Sciatic nerve (tissue), 2 donors: Measurements from ENCODE around the gene TMEM203. TPM values are rescaled to one million over a fixed set of nuclear protein-coding genes. Genes with fewer than 3 reads are reported as not detected.

ENCODE experiments used
- ATAC-seq: fragments of 200-7000 bp; cut with Tn5 transposase; one replicate; pipeline ENCODE4 v1.9.1; 2020; ENCODE audit warnings: mild to moderate bottlenecking, moderate library complexity
- DNase-seq: peaks from one replicate; pipeline ENCODE4 v3.0.0-alpha.2; 2020; ENCODE audit warnings: low spot score
- intact Hi-C: fragments of 100-400 bp; cut with DNase I; formaldehyde crosslinking; loops from one replicate; pipeline ENCODE4 v1.14.2; 2022
- total RNA-seq: library from RNA; stranded (reverse); fragmentation: NEBNext Ultra II Directional; extraction: Animal tissue kit (Norgen Biotek cat#: 25700); gene quantifications from one replicate; pipeline ENCODE4 v1.2.1, GENCODE V29; 2021
- donor health status: DM: no; HTN: no; CAD: no.
- donor health status: DM: no; HTN: no; CAD: no.

TMEM203 gene
- total RNA-seq, 1 donor from 2014 or later = 25.6 TPM

DNA sequence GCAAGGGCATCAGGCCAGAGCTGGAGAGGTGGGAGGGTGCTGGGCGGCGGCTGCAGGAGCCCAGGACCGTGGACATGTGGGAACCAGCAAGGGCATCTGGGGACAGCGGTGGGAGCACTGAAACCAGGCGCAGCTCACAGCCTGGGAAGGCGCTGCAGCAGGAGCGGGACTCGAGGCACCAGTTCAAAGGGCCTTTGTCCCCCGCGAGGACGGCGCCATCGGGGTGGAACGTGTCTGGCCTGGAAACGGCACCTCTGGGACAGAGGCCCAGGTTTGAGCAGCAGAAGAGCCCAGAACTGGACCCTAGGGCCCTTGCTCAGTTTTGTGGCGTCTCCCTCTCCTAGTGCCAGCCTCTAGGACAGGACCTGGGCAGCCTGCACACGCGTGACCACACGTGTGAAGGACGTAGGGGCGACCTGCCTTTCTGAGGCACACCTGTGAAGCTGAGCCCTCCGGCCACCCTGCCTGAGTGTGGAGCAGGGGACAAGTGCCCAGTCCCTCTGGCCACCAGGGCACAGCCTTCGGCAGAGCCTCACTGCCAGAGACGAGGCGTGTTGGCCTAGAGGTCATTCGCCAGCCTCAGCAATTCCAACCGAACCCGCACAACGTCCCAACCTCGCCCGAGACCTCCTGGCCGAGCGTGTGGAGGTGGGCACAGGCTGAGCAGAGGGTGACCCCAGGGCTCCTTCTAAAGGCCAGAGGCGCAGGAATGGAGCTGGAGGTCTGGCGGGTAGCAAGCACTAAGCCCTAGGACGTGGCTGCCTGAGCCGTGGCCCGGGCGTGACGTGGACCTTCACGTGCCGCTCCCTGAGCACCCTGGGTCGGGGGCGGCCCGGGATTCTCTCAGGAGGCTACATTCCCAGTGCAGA, 31.4 kb downstream of the TMEM203 start:
- DNase-seq (no peak), ATAC-seq (no peak)
- intact Hi-C loops = no loop called here

DNA sequence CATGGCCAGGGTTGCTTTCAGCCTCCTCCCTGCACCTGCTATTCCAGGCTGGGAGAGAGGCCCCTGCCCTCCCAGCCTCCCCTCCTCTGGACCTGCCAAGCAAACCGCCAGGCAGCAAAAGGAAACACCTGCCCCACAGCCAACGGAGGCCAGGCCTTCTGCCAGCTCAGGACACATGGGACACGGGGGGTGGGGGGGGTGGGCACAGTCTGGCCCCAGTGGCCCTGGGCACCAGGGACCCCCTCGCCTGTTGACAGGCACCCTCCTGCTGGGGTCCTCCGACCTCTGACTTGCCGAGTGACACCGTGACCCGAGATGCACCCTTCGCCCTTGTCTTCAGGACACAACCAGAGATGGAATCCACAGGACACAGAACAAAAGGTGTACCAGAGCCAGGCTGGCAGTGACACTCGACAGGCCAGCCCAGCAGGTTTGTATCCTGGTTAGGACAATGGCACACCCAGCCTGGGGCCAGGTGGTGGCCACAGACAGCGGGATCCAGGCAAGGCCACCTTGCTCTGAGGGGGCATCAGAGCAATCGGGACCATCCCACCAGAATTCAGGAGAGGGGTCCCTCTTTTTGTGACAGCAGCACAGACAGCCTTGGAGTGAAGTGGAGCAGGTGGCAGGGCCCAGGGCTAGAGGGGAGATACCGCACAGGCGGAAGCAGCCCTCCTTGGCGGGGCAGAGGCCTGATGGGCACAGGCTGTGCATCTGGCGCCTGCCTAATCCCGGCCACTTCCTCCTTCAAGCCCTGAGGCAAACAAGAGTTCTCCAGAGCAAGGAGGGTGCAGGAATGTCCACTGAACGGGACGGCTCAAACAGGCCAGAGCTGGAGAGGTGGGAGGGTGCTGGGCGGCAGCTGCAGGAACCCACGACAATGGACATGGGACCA, 32.3 kb downstream of the TMEM203 start:
- ATAC-seq = no peak
- no peak for DNase-seq
- intact Hi-C loops = no loop called here

DNA sequence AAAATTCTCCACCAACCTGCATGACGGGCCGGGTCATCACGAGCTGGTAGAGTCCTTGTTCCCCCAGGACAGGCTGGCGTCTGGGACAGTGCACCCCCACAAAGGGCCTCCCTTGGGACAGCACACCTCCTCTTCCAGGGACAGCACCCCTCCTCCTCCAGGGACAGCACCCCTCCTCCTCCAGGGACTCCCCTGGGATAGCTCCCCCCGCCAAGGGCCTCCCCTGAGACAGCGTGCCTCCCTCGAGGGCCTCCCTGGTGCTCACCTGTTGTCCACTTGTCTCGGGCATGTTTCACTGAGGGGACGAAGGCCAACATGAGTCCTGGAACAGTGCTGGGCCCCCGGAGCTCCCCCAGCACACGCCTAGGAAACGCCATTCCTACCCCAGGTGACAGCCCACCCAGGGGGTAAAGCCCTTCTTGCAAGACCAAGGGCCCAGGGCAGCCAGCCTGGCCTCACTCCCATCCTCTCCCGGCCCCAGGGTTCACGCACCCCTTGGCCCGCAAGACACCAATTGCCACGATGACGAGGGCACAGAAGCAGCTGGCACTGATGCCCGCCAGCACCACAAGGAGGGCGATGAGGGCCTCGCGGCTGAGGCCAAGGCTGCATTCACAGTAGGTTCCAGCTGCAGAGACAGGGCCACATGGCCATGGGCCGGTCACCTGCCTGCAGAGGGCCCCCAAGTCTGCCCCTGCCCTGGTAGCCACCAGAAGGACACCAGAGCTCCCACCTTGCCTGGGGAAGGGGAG, 34.1 kb downstream of the TMEM203 start:
- intact Hi-C loops = no loop called here
- no peak for DNase-seq
- ATAC-seq = no peak

DNA sequence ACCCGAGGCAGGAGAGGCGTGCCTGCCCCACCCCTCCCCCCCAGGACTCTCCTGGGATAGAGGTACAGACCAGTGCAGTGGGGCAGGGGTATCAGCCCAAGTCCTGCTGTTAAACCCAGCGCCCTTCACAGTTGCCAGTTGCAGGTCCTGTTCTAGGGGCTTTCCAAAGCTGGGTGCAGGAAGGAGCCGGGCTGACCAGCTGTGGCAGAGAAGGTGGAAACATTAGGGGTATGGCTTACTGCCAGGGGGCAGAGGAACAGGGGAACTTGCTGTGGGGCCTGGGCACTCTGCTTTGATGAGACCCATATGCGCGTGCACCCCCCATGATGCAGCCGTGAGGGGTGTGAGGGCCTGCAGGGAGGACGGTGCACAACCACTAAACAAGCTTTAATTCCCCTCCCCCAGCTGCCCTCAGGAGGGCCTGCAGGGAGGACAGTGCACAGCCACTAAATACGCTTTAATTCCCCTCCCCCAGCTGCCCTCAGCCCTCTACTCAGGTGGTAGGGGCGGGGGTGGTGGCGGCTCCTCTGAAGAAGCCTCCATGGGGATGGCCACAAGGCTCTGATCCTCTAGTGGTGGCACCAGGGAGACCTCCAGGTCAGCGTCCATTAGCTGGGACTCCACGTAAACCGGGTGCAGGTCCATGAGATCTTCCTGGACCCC, 34.8 kb downstream of the TMEM203 start:
- intact Hi-C loops = no loop called here
- DNase-seq (no peak), ATAC-seq (no peak)

DNA sequence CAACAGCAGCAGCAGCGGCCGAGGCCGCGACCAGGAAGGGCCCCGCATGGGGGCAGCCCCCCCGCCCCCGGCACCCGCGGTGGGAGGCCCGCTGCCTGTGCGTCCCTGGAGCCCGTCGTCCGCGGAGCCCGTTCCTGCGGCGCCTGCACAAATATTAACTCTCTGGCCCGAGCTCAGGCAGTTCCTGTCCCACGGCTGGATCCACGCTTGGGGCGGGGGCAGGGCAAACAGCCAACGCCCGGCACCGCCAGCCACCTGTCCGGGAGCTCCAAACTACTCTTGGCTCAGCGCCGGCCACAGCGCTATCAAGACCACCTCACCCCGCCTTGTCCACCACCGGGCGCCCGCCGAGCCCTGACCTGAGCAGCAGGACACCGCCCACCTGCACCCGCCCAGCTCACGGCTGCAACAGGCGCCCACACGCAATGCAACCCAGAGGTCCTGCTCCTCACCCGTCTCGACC, 35.5 kb downstream of the TMEM203 start, which contains the start of gene LRRC26:
LRRC26 (minus strand) TSS at position 156 of the 463 bp plus-strand sequence; CDS start at position 48, 108 bp downstream.
- DNase-seq = no peak
- no peak for ATAC-seq
- intact Hi-C loops = no loop called here

DNA sequence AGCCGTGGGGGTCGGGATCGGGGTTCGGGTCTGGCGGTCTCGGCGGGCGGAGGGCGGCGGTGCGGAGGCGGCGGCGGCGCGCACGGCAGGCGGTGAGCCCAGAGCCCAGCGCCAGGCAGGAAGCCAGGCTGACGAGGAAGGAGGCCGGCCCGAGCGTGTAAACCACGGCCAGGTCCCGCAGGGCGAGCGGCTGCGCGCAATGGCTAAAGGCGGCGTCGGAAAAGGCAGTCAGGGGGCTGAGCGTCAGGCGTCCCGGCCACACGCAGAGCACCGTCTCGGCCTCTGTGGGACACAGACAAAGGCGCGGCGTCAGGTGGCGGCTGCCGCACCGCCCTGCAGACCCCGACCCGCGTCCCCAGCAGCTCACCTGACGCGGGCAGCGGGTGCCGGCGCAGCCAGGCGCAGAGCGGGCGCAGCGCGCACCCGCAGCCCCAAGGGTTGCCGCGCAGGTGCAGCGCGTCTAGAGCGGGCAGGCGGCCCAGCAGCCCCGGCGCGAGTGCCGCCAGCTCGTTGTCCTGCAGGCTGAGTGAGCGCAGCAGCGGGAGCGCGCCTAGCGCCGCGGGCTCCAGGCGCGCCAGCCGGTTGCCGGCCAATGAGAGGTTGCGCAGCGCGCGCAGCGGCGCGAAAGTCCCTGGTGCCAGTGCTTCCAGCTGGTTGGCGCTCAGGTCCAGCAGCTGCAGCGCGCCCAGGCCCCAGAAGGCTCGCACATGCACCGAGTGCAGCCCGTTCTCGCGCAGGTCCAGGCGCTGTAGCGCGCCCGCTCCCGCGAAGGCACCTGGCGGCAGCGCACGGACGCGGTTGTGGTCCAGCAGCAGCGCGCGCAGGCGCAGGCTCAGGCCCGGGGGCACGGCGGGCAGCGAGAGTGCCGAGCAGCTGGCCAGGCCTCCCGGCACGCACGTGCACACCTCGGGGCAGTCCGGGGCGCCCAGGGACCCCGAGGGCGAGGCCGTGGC, 36.3 kb downstream of the TMEM203 start:
- intact Hi-C loops = no loop called here
- ATAC-seq = no peak
- no peak for DNase-seq

DNA sequence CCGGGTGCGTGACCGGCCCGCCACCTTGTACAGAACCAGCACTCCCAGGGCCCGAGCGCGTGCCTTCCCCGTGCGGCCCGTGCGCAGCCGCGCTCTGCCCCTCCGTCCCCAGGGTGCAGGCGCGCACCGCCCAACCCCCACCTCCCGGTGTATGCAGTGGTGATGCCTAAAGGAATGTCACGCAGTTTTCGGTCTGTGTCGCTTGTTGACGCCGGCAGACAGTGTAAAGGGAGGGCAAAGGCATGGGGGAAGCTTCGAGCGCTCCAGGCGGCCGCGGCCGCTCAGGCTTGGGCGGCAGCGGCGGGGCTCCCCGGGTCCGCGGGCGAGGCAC, 36.9 kb downstream of the TMEM203 start:
- ATAC-seq = no peak
- intact Hi-C loops = no loop called here
- no peak for DNase-seq

DNA sequence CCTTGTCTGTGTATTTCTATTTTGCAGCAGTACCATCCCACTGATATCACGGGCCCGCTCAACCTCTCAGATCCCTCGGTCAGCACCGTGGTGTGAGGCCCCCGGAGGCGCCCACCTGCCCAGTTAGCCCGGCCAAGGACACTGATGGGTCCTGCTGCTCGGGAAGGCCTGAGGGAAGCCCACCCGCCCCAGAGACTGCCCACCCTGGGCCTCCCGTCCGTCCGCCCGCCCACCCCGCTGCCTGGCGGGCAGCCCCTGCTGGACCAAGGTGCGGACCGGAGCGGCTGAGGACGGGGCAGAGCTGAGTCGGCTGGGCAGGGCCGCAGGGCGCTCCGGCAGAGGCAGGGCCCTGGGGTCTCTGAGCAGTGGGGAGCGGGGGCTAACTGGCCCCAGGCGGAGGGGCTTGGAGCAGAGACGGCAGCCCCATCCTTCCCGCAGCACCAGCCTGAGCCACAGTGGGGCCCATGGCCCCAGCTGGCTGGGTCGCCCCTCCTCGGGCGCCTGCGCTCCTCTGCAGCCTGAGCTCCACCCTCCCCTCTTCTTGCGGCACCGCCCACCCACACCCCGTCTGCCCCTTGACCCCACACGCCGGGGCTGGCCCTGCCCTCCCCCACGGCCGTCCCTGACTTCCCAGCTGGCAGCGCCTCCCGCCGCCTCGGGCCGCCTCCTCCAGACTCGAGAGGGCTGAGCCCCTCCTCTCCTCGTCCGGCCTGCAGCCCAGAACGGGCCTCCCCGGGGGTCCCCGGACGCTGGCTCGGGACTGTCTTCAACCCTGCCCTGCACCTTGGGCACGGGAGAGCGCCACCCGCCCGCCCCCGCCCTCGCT, 37.5 kb downstream of the TMEM203 start:
- intact Hi-C loops = no loop called here
- no peak for DNase-seq

DNA sequence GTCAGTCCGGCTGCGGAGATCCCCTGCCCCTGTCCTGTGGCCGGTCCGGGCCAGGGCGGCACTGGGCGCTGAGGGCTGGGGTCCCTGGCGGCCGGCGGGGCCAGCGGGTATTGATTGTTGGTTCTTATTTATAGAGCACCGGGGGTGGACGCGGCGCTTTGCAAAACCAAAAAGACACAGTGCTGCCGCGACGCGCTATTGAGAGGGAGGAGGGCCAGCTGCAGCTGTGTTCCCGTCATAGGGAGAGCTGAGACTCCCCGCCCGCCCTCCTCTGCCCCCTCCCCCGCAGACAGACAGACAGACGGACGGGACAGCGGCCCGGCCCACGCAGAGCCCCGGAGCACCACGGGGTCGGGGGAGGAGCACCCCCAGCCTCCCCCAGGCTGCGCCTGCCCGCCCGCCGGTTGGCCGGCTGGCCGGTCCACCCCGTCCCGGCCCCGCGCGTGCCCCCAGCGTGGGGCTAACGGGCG, 38.1 kb downstream of the TMEM203 start:
- intact Hi-C loops = no loop called here
- ATAC-seq = no peak
- DNase-seq = no peak

More for the DNA sequence above, 37.5 kb downstream of the TMEM203 start:
- ATAC-seq = no peak

DNA sequence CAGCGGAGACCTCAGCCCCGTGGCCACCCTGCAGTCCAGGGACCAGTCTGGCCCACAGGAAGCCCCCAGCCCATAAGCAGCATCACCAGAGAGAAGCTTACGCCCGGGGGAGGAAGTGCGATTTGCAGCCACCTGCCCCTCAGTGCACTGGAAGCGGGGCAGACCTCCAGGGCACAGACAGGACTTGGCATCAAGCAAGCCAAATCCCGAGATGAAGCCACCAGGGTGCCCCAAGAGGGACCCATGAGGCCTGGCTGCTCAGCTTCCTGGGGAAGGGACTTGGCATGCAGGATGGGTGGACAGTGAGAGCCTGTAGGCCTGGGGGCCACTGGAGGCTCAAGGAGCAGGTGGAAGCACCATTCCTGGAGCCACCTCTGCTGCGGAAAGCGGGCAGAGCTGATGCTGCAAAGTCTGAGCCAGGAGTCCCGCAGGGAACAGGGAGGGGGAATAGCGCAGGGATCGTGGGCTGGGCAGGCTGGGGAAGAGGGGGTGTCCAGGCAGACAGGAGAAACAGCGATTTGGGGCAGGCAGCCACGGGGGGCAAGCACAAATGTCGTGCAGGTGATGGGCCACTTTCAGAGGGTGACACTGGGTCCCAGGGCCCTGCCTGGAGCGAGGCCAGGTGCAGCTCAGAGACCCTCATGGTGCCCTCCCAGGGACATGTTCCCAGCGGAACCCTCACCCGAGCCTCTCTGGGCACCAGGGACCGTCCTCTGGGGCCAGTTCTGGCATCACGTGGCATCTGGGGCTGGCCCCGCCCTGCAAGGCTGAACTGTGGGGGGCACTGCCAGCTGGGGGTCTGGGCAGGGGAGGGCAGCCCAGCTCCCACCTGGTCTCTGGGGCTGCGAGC, 38.8 kb downstream of the TMEM203 start:
- no peak for DNase-seq
- intact Hi-C loops = no loop called here
- no peak for ATAC-seq

DNA sequence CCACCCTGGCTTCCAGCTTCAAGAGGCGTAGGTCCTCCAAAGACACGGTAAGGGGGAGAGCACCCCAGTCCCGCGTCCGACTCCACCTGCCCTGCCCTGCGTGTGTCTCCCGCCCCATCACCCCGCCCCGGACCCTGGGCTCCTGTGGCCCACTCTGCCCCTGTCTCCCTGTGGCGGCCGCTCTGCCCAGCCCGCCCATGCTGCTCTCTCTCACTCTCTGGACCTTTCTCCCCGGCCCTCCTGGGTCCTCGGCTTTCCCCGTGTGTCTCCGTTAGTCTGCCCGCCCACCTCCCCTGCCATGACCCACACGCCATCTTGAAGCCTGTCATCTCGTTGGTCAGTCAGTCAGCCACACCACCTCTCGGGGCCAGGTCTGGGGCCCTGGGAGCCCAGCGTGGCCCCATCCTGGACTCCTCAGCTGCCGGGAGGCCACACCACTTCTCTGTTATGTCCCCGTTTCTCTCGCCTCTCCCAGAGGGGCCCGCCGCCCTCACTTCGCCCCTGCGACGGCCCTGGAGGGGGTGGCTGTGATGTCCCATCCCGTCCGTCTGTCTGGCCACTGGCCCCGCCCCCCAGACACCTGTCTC, 40.1 kb downstream of the TMEM203 start:
- ATAC-seq = no peak
- intact Hi-C loops = no loop called here
- DNase-seq = no peak

DNA sequence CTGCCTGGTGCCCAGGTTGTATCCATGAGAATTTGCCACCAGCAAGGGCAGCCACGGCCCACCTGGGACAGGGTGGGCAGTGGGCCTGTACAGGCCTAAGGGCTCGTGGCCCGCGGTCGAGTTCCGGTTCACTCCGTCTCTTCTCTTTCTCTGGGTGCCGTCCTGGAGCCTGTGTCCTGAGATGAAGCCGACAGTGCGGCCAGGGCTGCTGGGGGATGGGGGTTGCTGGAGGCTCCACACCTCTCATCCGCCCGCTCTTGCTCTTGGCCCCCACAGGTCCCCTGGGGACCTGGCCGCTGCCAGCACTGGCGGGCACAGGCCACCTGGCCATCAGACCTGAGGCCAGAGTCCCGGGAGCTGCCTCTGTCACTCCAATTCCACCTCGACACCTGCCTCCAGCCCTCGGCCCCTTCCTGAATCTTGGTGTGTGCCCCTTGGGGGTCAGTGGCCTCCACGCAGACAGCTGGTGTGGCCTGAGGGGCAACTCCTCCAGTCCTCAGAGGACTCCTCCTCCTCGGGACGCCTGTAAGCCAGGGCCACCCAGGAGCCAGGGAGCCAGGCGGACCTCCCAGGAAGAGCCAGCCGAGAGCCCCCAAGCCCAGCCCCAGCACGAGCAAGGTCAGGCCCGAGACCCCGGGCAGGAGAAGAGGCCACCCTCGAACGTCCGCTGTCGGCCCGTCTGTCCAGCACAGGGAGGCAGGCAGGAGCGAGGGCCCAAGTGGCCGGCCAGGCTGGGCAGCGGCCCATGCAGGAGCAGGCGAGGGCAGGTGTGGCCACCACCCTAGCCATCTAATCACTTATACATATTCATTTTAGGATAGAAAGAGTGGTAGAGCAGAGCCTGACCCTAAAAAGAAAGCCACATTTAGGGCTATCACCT, 40.8 kb downstream of the TMEM203 start:
- DNase-seq (no peak), ATAC-seq (no peak)
- intact Hi-C loops = no loop called here

DNA sequence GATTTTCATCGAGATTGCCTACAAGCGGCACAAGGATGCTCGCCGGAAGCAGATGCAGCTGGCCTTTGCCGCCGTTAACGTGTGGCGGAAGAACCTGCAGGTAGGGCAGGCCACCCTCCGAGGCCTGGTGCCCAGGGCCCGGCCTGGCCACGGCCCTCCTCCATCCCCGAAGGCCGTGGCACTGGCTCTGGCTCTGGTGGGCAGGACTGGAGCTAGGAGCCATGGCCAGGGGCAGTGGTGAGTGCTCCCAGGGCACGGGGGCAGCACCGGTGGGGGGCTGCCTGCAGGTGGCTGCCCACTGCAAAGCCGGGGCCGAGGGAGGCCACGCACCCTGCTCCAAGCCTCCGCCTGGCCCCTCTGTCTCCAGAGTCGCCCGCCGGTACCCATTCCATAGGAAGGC, 41.6 kb downstream of the TMEM203 start:
- ATAC-seq (no peak), DNase-seq (no peak)
- intact Hi-C loops = no loop called here

DNA sequence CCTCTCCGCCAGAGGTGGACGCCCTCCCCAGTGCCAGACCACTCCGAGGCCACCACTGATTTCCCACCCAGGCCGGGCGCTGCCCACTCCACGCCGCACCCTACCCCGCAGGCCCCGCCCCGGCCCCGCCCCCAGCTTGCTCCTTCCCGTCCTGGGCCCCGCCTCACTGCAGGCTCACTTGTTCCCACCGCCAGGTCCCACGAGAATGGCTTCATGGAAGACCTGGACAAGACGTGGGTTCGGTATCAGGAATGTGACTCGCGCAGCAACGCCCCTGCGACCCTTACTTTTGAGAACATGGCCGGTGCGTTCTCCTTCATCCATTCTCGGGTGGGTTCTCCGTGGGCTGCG, 42.1 kb downstream of the TMEM203 start:
- ATAC-seq (no peak), DNase-seq (no peak)
- intact Hi-C loops = no loop called here
